SJSA1 (cell line): ENCODE measurements around the gene YPEL1. TPM values are rescaled to one million over a fixed set of nuclear protein-coding genes. Genes with fewer than 3 reads are reported as not detected.
"Not testable (repeated sequence)": the region's sequence is repeated elsewhere in the genome, so short reads cannot be mapped to it uniquely, and the experiment has no call there.

Experiments used
- DNase-seq, 2 experiments: peaks; one replicate each; pipeline ENCODE4 v3.0.0-alpha.2; 2015 to 2020; ENCODE audit warnings: low spot score in 2 of 2, low read depth in 1 of 2
- H3K27ac ChIP-seq: fragments of 250-450 bp; sonication (Bioruptor Pico); 2 replicates; pipeline ENCODE4 v1.5.1; 2020; ENCODE audit warnings: mild to moderate bottlenecking, moderate library complexity
- H3K27me3 ChIP-seq: fragments of 250-450 bp; sonication (Bioruptor Pico); replicated peaks from 2 replicates; pipeline ENCODE4 v1.5.1; 2020; ENCODE audit warnings: mild to moderate bottlenecking, moderate library complexity
- H3K36me3 ChIP-seq: fragments of 250-450 bp; sonication (Bioruptor Pico); 2 replicates; pipeline ENCODE4 v1.5.1; 2020; ENCODE audit warnings: mild to moderate bottlenecking
- H3K4me1 ChIP-seq: fragments of 250-450 bp; sonication (Bioruptor Pico); replicated peaks from 2 replicates; pipeline ENCODE4 v1.6.1; 2021; ENCODE audit warnings: mild to moderate bottlenecking
- H3K4me3 ChIP-seq: fragments of 250-450 bp; sonication (Bioruptor Pico); 2 replicates; pipeline ENCODE4 v1.5.1; 2020; ENCODE audit warnings: mild to moderate bottlenecking
- H3K9me3 ChIP-seq: fragments of 250-450 bp; sonication (Bioruptor Pico); replicated peaks from 2 replicates; pipeline ENCODE4 v1.5.1; 2020; ENCODE audit warnings: mild to moderate bottlenecking
- total RNA-seq: library from RNA; depleted of rRNA; stranded (reverse); fragments of >200 nt; shearing (Covaris generic); gene quantifications from 2 replicates; pipeline ENCODE4 v1.2.3, GENCODE V29; 2014

The YPEL1 gene
- total RNA-seq, 1 experiment from 2014 or later: 1.2 TPM

GRCh38 chr22:21685164-21685513 lies 50.5 kb downstream of the YPEL1 start:
- Histone ChIP-seq H3K9me3 (no peaks in the 10 kb centered on the region), H3K36me3 (peaks cover 64% of the 10 kb centered on the region), H3K4me1 (no peaks in the 10 kb centered on the region), H3K4me3 (no peak overlapping the region), H3K27me3 (no peaks in the 10 kb centered on the region), H3K27ac (no peak overlapping the region)
- DNase-seq: no peak

GRCh38 chr22:21684492-21685163 lies 51.0 kb downstream of the YPEL1 start:
- no peak overlapping the region for H3K27ac ChIP-seq
- no peaks in the 10 kb centered on the region for H3K27me3 ChIP-seq
- H3K36me3 ChIP-seq: peaks cover 61% of the 10 kb centered on the region
- DNase-seq: no peak
- H3K4me1 ChIP-seq: no peaks in the 10 kb centered on the region
- no peak overlapping the region for H3K4me3 ChIP-seq
- H3K9me3 ChIP-seq: no peaks in the 10 kb centered on the region

- no peaks in the 10 kb centered on the region for H3K27me3 ChIP-seq
- no peak overlapping the region for H3K27ac ChIP-seq
- H3K9me3 ChIP-seq: no peaks in the 10 kb centered on the region
- no peaks in the 10 kb centered on the region for H3K4me1 ChIP-seq
- DNase-seq: no peak
- H3K4me3 ChIP-seq: no peak overlapping the region
- H3K36me3 ChIP-seq: peaks cover 58% of the 10 kb centered on the region
These were observed 52.2 kb downstream of the YPEL1 start for GRCh38 chr22:21683401-21683811.

- no peak overlapping the region for H3K27ac ChIP-seq
- no peaks in the 10 kb centered on the region for H3K27me3 ChIP-seq
- H3K9me3 ChIP-seq: no peaks in the 10 kb centered on the region
- H3K36me3 ChIP-seq: peaks cover 51% of the 10 kb centered on the region
- no peak overlapping the region for H3K4me3 ChIP-seq
- no peak for DNase-seq
- no peaks in the 10 kb centered on the region for H3K4me1 ChIP-seq
These were observed 53.0 kb downstream of the YPEL1 start for GRCh38 chr22:21682385-21683175.

- peaks cover 47% of the 10 kb centered on the region for H3K36me3 ChIP-seq
- H3K4me1 ChIP-seq: no peaks in the 10 kb centered on the region
- H3K9me3 ChIP-seq: no peaks in the 10 kb centered on the region
- no peak for DNase-seq
- H3K4me3 ChIP-seq: no peak overlapping the region
- no peaks in the 10 kb centered on the region for H3K27me3 ChIP-seq
- no peak overlapping the region for H3K27ac ChIP-seq
These were observed 53.8 kb downstream of the YPEL1 start for GRCh38 chr22:21681566-21682370.

GRCh38 chr22:21680830-21681565 lies 54.6 kb downstream of the YPEL1 start:
- no peak overlapping the region for H3K27ac ChIP-seq
- H3K4me1 ChIP-seq: no peaks in the 10 kb centered on the region
- DNase-seq: no peak
- H3K4me3 ChIP-seq: no peak overlapping the region
- no peaks in the 10 kb centered on the region for H3K9me3 ChIP-seq
- peaks cover 40% of the 10 kb centered on the region for H3K36me3 ChIP-seq
- no peaks in the 10 kb centered on the region for H3K27me3 ChIP-seq

- Histone ChIP-seq H3K27me3 (no peaks in the 10 kb centered on the region), H3K27ac (no peak overlapping the region), H3K36me3 (peaks cover 38% of the 10 kb centered on the region), H3K4me3 (no peak overlapping the region), H3K9me3 (no peaks in the 10 kb centered on the region), H3K4me1 (no peaks in the 10 kb centered on the region)
- no peak for DNase-seq
These were observed 56.2 kb downstream of the YPEL1 start for GRCh38 chr22:21679383-21679782.

GRCh38 chr22:21678842-21679241 lies 56.8 kb downstream of the YPEL1 start:
- DNase-seq, H3K27me3 ChIP-seq, H3K9me3 ChIP-seq: not testable (repeated sequence)

GRCh38 chr22:21677606-21678443 lies 57.8 kb downstream of the YPEL1 start:
- DNase-seq: no peak
- H3K9me3 ChIP-seq: no peaks in the 10 kb centered on the region
- H3K4me3 ChIP-seq: no peak overlapping the region
- H3K27me3 ChIP-seq: no peaks in the 10 kb centered on the region
- peaks cover 49% of the 10 kb centered on the region for H3K36me3 ChIP-seq
- no peak overlapping the region for H3K27ac ChIP-seq
- H3K4me1 ChIP-seq: no peaks in the 10 kb centered on the region

More at GRCh38 chr22:21678842-21679241, 56.8 kb downstream of the YPEL1 start:
- H3K4me3 ChIP-seq, H3K4me1 ChIP-seq, H3K27ac ChIP-seq: not testable (repeated sequence)
- peaks cover 44% of the 10 kb centered on the region for H3K36me3 ChIP-seq

GRCh38 chr22:21674638-21675245 lies 60.9 kb downstream of the YPEL1 start:
- peaks cover 60% of the 10 kb centered on the region for H3K36me3 ChIP-seq

GRCh38 chr22:21673534-21674321 lies 61.9 kb downstream of the YPEL1 start:
- H3K4me3 ChIP-seq: no peak overlapping the region
- H3K36me3 ChIP-seq: peaks cover 62% of the 10 kb centered on the region
- H3K27ac ChIP-seq: no peak overlapping the region
- no peak for DNase-seq
- H3K27me3 ChIP-seq: no peaks in the 10 kb centered on the region
- H3K4me1 ChIP-seq: no peaks in the 10 kb centered on the region
- H3K9me3 ChIP-seq: no peaks in the 10 kb centered on the region

More at GRCh38 chr22:21674638-21675245, 60.9 kb downstream of the YPEL1 start:
- H3K9me3 ChIP-seq: no peaks in the 10 kb centered on the region
- H3K27me3 ChIP-seq: no peaks in the 10 kb centered on the region
- H3K4me1 ChIP-seq: no peaks in the 10 kb centered on the region
- no peak for DNase-seq
- no peak overlapping the region for H3K4me3 ChIP-seq
- no peak overlapping the region for H3K27ac ChIP-seq

GRCh38 chr22:21672107-21672629 lies 63.4 kb downstream of the YPEL1 start:
- H3K4me1 ChIP-seq: no peaks in the 10 kb centered on the region
- H3K27me3 ChIP-seq: no peaks in the 10 kb centered on the region
- no peak overlapping the region for H3K4me3 ChIP-seq
- no peak overlapping the region for H3K27ac ChIP-seq
- no peaks in the 10 kb centered on the region for H3K9me3 ChIP-seq
- no peak for DNase-seq
- peaks cover 64% of the 10 kb centered on the region for H3K36me3 ChIP-seq
